H9 (cell line): Measurements from ENCODE around the gene CDC5L. TPM values are rescaled to one million over a fixed set of nuclear protein-coding genes. Genes with fewer than 3 reads are reported as not detected.

ENCODE experiments used
- DNase-seq: peaks from one replicate; pipeline ENCODE4 v3.0.0-alpha.2; 2017
- H2AFZ ChIP-seq: one replicate; pipeline ENCODE4 v1.6.1; 2013; ENCODE audit warnings: mild to moderate bottlenecking, low read length, control low read depth, moderate library complexity
- H2AK5ac ChIP-seq: 2 replicates; pipeline ENCODE4 v1.6.1; 2013; ENCODE audit warnings: low read length, control low read depth, mixed read lengths; ENCODE audit not compliant: insufficient read length
- H2BK120ac ChIP-seq: one replicate; pipeline ENCODE4 v1.6.1; 2013; ENCODE audit warnings: low read depth, mild to moderate bottlenecking, low read length, control low read depth, inconsistent platforms; ENCODE audit not compliant: poor library complexity, severe bottlenecking
- H2BK12ac ChIP-seq: 2 replicates; pipeline ENCODE4 v1.6.1; 2013; ENCODE audit warnings: low read length, control low read depth, mixed read lengths, low read depth; ENCODE audit not compliant: insufficient read length
- H2BK15ac ChIP-seq: 2 replicates; pipeline ENCODE4 v1.6.1; 2013; ENCODE audit warnings: low read depth, low read length, control low read depth
- H2BK20ac ChIP-seq: one replicate; pipeline ENCODE4 v1.6.1; 2013; ENCODE audit warnings: low read depth, mild to moderate bottlenecking, low read length, control low read depth, inconsistent platforms; ENCODE audit not compliant: poor library complexity, severe bottlenecking
- H2BK5ac ChIP-seq: 2 replicates; pipeline ENCODE4 v1.6.1; 2013; ENCODE audit warnings: low read length, control low read depth, mixed read lengths; ENCODE audit not compliant: insufficient read length
- H3K14ac ChIP-seq: 2 replicates; pipeline ENCODE4 v1.6.1; 2013; ENCODE audit warnings: low read length, control low read depth; ENCODE audit not compliant: insufficient read depth
- H3K18ac ChIP-seq: 2 replicates; pipeline ENCODE4 v1.6.1; 2013; ENCODE audit warnings: low read depth, mild to moderate bottlenecking, mixed read lengths, low read length, control low read depth; ENCODE audit not compliant: insufficient read length
- H3K23ac ChIP-seq: 2 replicates; pipeline ENCODE4 v1.6.1; 2013; ENCODE audit warnings: low read length, control low read depth, mixed read lengths, low read depth; ENCODE audit not compliant: insufficient read length
- H3K23me2 ChIP-seq: 2 replicates; pipeline ENCODE4 v1.6.1; 2013; ENCODE audit warnings: low read depth, mild to moderate bottlenecking, mixed read lengths, low read length, control low read depth; ENCODE audit not compliant: insufficient read length, poor library complexity, severe bottlenecking
- H3K27ac ChIP-seq: 2 replicates; pipeline ENCODE4 v1.5.1; 2013; ENCODE audit warnings: low read length, control low read depth, mixed read lengths, low read depth; ENCODE audit not compliant: insufficient read length
- H3K27me3 ChIP-seq: 2 replicates; pipeline ENCODE4 v1.6.1; 2013; ENCODE audit warnings: low read length, control low read depth, inconsistent platforms; ENCODE audit not compliant: insufficient read depth
- H3K4ac ChIP-seq: 2 replicates; pipeline ENCODE4 v1.6.1; 2013; ENCODE audit warnings: low read depth, mild to moderate bottlenecking, control low read depth, inconsistent platforms, low read length, moderate library complexity
- H3K4me1 ChIP-seq: 2 replicates; pipeline ENCODE4 v1.6.1; 2013; ENCODE audit warnings: low read length, control low read depth, inconsistent platforms; ENCODE audit not compliant: insufficient read depth
- H3K4me2 ChIP-seq: 2 replicates; pipeline ENCODE4 v1.6.1; 2013; ENCODE audit warnings: low read length, control low read depth, mixed read lengths; ENCODE audit not compliant: insufficient read length, insufficient read depth
- H3K56ac ChIP-seq: 2 replicates; pipeline ENCODE4 v1.6.1; 2013; ENCODE audit warnings: low read depth, mild to moderate bottlenecking, mixed read lengths, low read length, control low read depth; ENCODE audit not compliant: insufficient read length
- H3K79me1 ChIP-seq: 2 replicates; pipeline ENCODE4 v1.6.1; 2013; ENCODE audit warnings: low read depth, mild to moderate bottlenecking, moderate library complexity, low read length, control low read depth, inconsistent platforms; ENCODE audit not compliant: insufficient read depth, poor library complexity, severe bottlenecking
- H3K79me2 ChIP-seq: 2 replicates; pipeline ENCODE4 v1.6.1; 2013; ENCODE audit warnings: low read length, control low read depth, inconsistent platforms; ENCODE audit not compliant: insufficient read depth
- H3K9ac ChIP-seq: 2 replicates; pipeline ENCODE4 v1.6.1; 2013; ENCODE audit warnings: low read length, control low read depth, mixed read lengths; ENCODE audit not compliant: insufficient read length; ENCODE audit errors: extremely low read depth
- H3K9me3 ChIP-seq: one replicate; pipeline ENCODE4 v1.6.1; 2013; ENCODE audit warnings: low read depth, low read length, inconsistent platforms; ENCODE audit not compliant: control insufficient read depth
- H3T11ph ChIP-seq: one replicate; pipeline ENCODE4 v1.6.1; 2013; ENCODE audit warnings: mild to moderate bottlenecking, low read length, control low read depth, inconsistent platforms
- H4K20me1 ChIP-seq: one replicate; pipeline ENCODE4 v1.6.1; 2013; ENCODE audit not compliant: control insufficient read depth, insufficient read length, insufficient read depth
- H4K5ac ChIP-seq: 2 replicates; pipeline ENCODE4 v1.6.1; 2013; ENCODE audit warnings: low read depth, mild to moderate bottlenecking, mixed read lengths, low read length, control low read depth; ENCODE audit not compliant: insufficient read length
- H4K8ac ChIP-seq: replicated peaks from 2 replicates; pipeline ENCODE4 v1.6.1; 2013; ENCODE audit warnings: low read length, control low read depth, mixed read lengths, low read depth; ENCODE audit not compliant: insufficient read length
- H4K91ac ChIP-seq: 2 replicates; pipeline ENCODE4 v1.6.1; 2013; ENCODE audit warnings: low read depth, mild to moderate bottlenecking, moderate library complexity, mixed read lengths, low read length, control low read depth; ENCODE audit not compliant: insufficient read length
- H3K27ac Mint-ChIP-seq, 3 experiments: 2 replicates in 2 of 3; 3 replicates in 1 of 3; pipeline ENCODE4 v1.8.0; 2020 to 2021; ENCODE audit warnings: mixed read lengths in 3 of 3, mild to moderate bottlenecking in 1 of 3, moderate library complexity in 1 of 3
- H3K27me3 Mint-ChIP-seq: 2 replicates; pipeline ENCODE4 v1.8.0; 2021; ENCODE audit warnings: low read depth, mild to moderate bottlenecking, moderate library complexity, mixed read lengths
- H3K36me3 Mint-ChIP-seq, 3 experiments: 2 replicates in 2 of 3; 3 replicates in 1 of 3; pipeline ENCODE4 v1.8.0; 2020 to 2021; ENCODE audit warnings: low read depth in 3 of 3, mixed read lengths in 3 of 3; ENCODE audit not compliant: insufficient read depth in 1 of 3
- H3K4me1 Mint-ChIP-seq, 2 experiments: 2 replicates each; pipeline ENCODE4 v1.8.0; 2020; ENCODE audit warnings: mixed read lengths in 2 of 2
- H3K4me3 Mint-ChIP-seq, 2 experiments: 2 replicates in 1 of 2; 3 replicates in 1 of 2; pipeline ENCODE4 v1.8.0; 2020 to 2021; ENCODE audit warnings: mild to moderate bottlenecking in 2 of 2, mixed read lengths in 2 of 2, moderate library complexity in 1 of 2
- H3K9me3 Mint-ChIP-seq, 2 experiments: 2 replicates in 1 of 2; 3 replicates in 1 of 2; pipeline ENCODE4 v1.8.0; 2020; ENCODE audit warnings: mild to moderate bottlenecking in 2 of 2, mixed read lengths in 2 of 2, moderate library complexity in 1 of 2
- CTCF ChIP-seq: fragments of 200-600 bp; sonication (generic); conservative IDR thresholded peaks from 3 replicates; pipeline ENCODE4 v1.8.0; 2021; ENCODE audit warnings: antibody characterized with exemption, mild to moderate bottlenecking
- WGBS: extraction: QIAGEN DNeasy Blood & Tissue Kit; methylation state at CpG from one replicate; pipeline ENCODE4 v1.1.7; 2013; ENCODE audit warnings: missing lambda C conversion rate, low lambda C conversion rate, mixed read lengths; ENCODE audit not compliant: insufficient read length; ENCODE audit errors: extremely low coverage; 5-methylcytosine and 5-hydroxymethylcytosine counted together
- total RNA-seq: library from RNA; stranded (reverse); gene quantifications from 2 replicates; pipeline ENCODE4 v1.2.1, GENCODE V29; 2021

CDC5L gene
- total RNA-seq, 1 experiment from 2014 or later, result 34.3 TPM

- H3K23me2 ChIP-seq, result no peaks in the 10 kb centered on the region
- no peaks in the 10 kb centered on the region for H3K4me1 ChIP-seq
- no peak for DNase-seq
- H3K27me3 ChIP-seq, result no peaks in the 10 kb centered on the region
- no peaks in the 10 kb centered on the region for H4K20me1 ChIP-seq
- no peak overlapping the region for H3K14ac ChIP-seq
- no CpG with 5 or more reads among the region's 3 CpGs for WGBS
- no peak overlapping the region for H2BK120ac ChIP-seq
- H3K4me3 Mint-ChIP-seq, result no peak overlapping the region
- H3K4me1 Mint-ChIP-seq, result peaks cover 0 to 4% of the 10 kb centered on the region in 2 experiments; a peak in 1 of 4 replicates
- no peaks in the 10 kb centered on the region for H3K79me1 ChIP-seq
- H4K91ac ChIP-seq, result no peak overlapping the region
- no peak overlapping the region for H3K27ac ChIP-seq
- no peak overlapping the region for H3K18ac ChIP-seq
- H4K8ac ChIP-seq, result no peak overlapping the region
- H2AFZ ChIP-seq, result no peak overlapping the region
- H3K9ac ChIP-seq, result no peak overlapping the region
- no peaks in the 10 kb centered on the region for H3K36me3 Mint-ChIP-seq
- H3K9me3 ChIP-seq, result no peaks in the 10 kb centered on the region
- H3K79me2 ChIP-seq, result no peaks in the 10 kb centered on the region
- no peak overlapping the region for H2BK12ac ChIP-seq
- no peak overlapping the region for H3T11ph ChIP-seq
- H2BK20ac ChIP-seq, result no peak overlapping the region
- H2BK5ac ChIP-seq, result no peak overlapping the region
- H3K27ac Mint-ChIP-seq, result no peak overlapping the region
- no peak overlapping the region for H3K23ac ChIP-seq
- TF ChIP-seq CTCF, result no peak
- no peak overlapping the region for H2AK5ac ChIP-seq
- no peak overlapping the region for H3K56ac ChIP-seq
- peaks cover 5% of the 10 kb centered on the region; the same call in 1 of the 2 replicates for H3K27me3 Mint-ChIP-seq
- no peak overlapping the region for H3K4me2 ChIP-seq
- H4K5ac ChIP-seq, result no peak overlapping the region
- no peak overlapping the region for H2BK15ac ChIP-seq
- H3K9me3 Mint-ChIP-seq, result no peaks in the 10 kb centered on the region
- H3K4ac ChIP-seq, result no peak overlapping the region
Measured at GRCh38 chr6:44359973-44360372, 27.5 kb upstream of the CDC5L start.
